Loucy (cell line): ENCODE results near the gene CD300LG.

Experiments
- EZH2phosphoT487 ChIP-seq: fragments of 200-600 bp; IDR thresholded peaks from 2 replicates; pipeline ENCODE4 v1.6.1; 2018; ENCODE audit warnings: antibody characterized with exemption, mild to moderate bottlenecking, moderate library complexity, borderline replicate concordance
- TF ChIP-seq, protein P1 (sequence below): fragments of 200-600 bp; sonication (generic); conservative IDR thresholded peaks from 2 replicates; pipeline ENCODE4 v1.5.1; 2014; ENCODE audit warnings: mild to moderate bottlenecking, antibody characterized with exemption, low read length

- TF ChIP-seq, protein P1, sequence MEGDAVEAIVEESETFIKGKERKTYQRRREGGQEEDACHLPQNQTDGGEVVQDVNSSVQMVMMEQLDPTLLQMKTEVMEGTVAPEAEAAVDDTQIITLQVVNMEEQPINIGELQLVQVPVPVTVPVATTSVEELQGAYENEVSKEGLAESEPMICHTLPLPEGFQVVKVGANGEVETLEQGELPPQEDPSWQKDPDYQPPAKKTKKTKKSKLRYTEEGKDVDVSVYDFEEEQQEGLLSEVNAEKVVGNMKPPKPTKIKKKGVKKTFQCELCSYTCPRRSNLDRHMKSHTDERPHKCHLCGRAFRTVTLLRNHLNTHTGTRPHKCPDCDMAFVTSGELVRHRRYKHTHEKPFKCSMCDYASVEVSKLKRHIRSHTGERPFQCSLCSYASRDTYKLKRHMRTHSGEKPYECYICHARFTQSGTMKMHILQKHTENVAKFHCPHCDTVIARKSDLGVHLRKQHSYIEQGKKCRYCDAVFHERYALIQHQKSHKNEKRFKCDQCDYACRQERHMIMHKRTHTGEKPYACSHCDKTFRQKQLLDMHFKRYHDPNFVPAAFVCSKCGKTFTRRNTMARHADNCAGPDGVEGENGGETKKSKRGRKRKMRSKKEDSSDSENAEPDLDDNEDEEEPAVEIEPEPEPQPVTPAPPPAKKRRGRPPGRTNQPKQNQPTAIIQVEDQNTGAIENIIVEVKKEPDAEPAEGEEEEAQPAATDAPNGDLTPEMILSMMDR = no peak
- TF ChIP-seq EZH2phosphoT487 = no peak
Measured at GRCh38 chr17:43816336-43817320, 30.3 kb upstream of the CD300LG start.
